Lower leg skin (tissue), 3 donors: ENCODE data around the gene TXNRD2.

Source experiments
- POLR2A ChIP-seq, 2 donors: fragments of 450-650 bp; IDR thresholded peaks; one replicate each; pipeline ENCODE4 v1.6.1; 2016 to 2017; ENCODE audit warnings: antibody characterized with exemption in 2 of 2, mild to moderate bottlenecking in 1 of 2, moderate library complexity in 1 of 2
- TF ChIP-seq, protein P1 (sequence below), 3 donors: fragments of 450-650 bp; IDR thresholded peaks; one replicate each; pipeline ENCODE4 v1.5.1; 2016; ENCODE audit warnings: antibody characterized with exemption in 3 of 3, mild to moderate bottlenecking in 3 of 3, moderate library complexity in 2 of 3

DNA sequence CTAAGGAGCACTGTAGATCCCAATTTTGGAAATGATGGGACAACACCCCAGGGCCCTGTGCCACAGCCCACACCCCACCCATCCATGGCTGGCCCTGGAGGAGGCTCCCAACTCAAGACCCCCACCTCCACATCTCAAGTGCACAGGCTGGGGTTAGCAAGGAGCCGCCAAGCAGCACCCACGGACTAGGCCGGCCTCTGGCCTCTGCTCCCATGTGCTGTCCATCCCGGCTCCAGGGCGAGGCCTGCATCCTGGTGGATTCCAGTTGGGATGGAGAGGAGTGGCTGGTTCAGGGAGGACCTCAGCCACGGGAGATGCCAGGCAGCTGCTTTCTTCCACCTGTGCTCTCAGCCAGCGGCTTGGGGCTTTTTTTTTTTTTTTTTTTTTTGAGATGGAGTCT lies 43.5 kb downstream of the TXNRD2 start:
- TF ChIP-seq, protein P1, sequence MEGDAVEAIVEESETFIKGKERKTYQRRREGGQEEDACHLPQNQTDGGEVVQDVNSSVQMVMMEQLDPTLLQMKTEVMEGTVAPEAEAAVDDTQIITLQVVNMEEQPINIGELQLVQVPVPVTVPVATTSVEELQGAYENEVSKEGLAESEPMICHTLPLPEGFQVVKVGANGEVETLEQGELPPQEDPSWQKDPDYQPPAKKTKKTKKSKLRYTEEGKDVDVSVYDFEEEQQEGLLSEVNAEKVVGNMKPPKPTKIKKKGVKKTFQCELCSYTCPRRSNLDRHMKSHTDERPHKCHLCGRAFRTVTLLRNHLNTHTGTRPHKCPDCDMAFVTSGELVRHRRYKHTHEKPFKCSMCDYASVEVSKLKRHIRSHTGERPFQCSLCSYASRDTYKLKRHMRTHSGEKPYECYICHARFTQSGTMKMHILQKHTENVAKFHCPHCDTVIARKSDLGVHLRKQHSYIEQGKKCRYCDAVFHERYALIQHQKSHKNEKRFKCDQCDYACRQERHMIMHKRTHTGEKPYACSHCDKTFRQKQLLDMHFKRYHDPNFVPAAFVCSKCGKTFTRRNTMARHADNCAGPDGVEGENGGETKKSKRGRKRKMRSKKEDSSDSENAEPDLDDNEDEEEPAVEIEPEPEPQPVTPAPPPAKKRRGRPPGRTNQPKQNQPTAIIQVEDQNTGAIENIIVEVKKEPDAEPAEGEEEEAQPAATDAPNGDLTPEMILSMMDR (IDR thresholded peaks at IDR 0.05) = no peak
- TF ChIP-seq POLR2A (IDR thresholded peaks at IDR 0.05) = no peak
